Subcutaneous adipose tissue (tissue), 4 donors: ENCODE results near the gene KCNV2. TPM values are rescaled to one million over a fixed set of nuclear protein-coding genes. Genes with fewer than 3 reads are reported as not detected.

Experiments used
- total RNA-seq, 4 donors: library from RNA; depleted of rRNA; stranded (reverse); fragments of >200 nt; gene quantifications; one replicate each; pipeline ENCODE4 v1.1.0, GENCODE V29; 2016
- TF ChIP-seq, protein P1 (sequence below): fragments of 450-650 bp; IDR thresholded peaks from one replicate; pipeline ENCODE4 v1.5.1; 2016; ENCODE audit warnings: low read depth, mild to moderate bottlenecking, control low read depth, antibody characterized with exemption, moderate library complexity

Gene KCNV2
- total RNA-seq, 4 donors from 2014 or later, result not detected

DNA sequence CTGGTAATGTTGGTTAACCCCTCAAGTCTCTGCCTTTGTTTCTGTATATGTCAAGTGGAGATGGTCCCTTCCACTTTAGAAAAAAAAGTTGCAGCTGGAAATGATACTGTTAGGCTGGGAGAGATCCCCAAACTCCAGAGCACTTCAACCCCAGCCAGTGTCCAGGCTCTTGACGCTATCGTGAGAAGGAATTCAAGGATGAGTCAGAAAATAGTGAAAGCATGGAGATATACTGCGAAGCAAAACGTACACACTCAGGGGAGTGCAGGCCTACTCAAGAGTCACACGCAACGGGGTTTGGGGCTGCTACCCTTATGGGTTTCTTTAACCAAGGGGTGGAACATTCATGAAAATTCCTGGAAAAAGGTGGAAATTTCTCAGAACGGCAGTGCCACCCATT lies 24.9 kb downstream of the KCNV2 start:
- TF ChIP-seq, protein P1, sequence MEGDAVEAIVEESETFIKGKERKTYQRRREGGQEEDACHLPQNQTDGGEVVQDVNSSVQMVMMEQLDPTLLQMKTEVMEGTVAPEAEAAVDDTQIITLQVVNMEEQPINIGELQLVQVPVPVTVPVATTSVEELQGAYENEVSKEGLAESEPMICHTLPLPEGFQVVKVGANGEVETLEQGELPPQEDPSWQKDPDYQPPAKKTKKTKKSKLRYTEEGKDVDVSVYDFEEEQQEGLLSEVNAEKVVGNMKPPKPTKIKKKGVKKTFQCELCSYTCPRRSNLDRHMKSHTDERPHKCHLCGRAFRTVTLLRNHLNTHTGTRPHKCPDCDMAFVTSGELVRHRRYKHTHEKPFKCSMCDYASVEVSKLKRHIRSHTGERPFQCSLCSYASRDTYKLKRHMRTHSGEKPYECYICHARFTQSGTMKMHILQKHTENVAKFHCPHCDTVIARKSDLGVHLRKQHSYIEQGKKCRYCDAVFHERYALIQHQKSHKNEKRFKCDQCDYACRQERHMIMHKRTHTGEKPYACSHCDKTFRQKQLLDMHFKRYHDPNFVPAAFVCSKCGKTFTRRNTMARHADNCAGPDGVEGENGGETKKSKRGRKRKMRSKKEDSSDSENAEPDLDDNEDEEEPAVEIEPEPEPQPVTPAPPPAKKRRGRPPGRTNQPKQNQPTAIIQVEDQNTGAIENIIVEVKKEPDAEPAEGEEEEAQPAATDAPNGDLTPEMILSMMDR, result no peak

DNA sequence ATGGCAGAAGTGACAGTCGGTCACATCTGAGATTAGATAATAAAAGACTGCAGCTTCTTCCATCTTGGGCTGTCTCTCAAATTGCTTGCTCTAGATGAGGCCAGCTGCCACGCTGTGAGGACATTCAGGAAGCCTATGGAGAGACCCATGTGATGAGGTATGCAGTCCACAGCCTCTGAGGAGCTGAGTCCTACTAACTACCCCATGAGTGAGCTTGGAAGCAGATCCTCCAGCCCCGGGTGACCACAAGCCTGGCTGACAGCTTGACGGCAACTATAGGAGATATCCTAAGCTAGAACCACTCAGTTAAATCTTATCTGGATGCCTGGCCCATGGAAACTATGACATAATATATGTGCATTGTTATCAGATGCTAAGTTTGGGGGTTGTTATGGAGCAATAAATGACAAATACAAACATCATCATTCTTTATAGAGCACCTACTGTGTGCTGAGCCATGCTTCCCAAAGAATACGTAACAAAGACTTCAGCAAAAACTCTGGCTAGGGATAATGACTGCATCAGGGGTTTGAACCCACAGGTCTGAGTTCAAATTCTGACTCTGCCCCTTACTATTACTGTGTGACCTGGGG lies 26.7 kb downstream of the KCNV2 start:
- TF ChIP-seq, protein P1, result no peak

DNA sequence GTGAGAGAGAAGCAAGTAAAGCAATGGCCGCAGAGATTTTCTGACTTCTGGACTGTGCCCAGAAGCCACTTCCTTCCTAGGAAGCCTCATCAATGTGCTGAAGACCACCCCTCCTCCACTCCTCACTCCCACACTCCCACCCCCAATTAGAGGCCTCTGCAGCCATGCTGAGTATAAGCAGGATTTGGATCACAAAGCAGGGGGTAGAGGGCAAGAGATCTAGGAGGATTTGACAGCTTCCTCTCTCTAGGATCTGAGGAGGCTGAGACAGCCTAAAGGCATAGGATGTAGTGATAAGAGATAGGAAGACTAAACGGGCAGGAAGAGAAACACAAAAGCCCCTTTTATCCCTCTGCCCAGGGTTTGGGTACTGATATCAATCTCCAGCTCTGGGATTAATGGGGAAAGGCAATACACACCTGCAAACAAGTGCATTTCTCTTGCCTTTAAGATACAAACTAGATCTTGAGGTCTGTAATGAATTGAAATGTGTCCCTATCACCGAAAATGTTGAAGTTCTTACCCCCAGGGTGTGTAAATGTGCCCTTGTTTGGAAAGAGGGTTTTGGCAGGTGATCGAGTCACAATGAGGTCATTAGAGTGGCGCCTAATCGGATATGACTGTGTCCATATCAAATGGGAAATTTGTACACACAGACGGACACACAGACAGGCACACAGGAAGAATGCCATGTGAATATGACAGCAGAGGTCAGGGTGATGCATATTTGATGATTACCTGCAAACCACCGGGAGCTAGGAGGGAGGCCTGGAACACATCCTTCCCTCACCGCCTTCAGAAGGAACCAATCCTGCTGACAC lies 28.5 kb downstream of the KCNV2 start:
- TF ChIP-seq, protein P1, result no peak

DNA sequence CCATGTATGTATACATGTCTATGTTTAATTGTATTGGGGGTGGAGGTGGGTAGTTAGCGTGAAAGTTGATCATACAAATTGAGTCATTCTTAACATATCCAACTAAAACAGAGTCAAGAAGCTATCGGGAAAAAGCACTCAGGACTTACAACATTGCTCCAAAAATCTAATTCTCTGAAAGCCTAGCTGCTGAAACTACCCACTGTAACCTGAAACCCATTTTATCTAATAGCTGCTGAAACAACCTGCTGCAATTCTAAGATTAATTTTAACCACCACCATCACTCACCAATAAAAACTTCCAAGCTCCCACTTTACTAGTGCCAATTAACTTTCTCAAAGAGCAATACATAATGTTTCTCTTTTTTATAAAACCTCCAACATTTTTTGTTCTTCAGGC lies 32.2 kb downstream of the KCNV2 start:
- TF ChIP-seq, protein P1, result no peak

DNA sequence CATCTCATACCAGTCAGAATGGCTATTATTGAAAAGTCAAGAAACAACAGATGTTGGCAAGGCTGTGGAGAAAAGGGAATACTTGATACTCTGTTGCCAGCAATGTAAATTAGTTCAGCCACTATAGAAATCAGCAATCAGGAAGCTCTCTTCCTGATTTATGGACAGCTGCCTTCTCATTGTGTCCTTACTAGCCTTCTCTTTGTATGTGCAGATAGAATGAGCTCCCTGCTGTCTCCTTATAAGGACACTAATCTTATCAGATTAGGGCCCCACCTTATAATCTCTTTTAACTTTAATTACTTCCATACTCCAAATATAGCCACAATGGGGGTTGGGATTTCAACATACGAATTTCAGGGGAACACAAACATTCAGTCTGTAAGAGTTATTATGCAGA lies 38.0 kb downstream of the KCNV2 start:
- TF ChIP-seq, protein P1, result no peak

DNA sequence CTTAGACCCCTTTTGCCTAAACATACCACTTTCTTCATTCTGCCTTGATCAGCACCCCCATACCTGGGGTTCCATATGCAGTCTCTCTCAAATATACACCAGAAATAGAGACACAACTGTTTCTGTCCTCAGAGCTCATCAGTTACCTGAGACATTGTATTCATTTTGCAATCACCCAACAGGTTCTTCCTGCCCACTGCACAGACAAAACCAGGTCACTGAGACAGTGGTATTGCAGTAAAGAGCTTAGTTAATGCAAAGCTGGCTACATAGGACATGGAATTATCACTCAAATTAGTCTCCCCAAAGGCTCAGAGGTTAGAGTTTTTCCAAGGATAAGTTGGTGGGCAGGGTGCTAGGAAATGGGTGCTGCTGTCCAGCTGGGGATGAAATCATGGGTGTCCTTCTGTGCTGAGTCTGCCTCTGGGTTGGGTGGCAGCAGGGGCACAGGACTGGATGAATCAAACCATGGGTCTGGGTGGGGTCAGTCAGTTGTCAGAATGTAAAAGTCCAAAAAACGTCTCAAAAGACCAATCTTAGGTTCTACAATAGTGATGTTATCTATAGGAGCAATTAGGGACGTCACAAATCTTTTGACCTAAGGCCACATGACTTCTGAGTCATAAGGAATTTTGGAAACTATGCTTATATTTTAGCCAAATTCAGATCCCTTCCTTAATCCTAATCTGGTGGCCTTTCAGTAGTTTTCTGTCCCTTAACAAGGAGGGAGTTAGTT lies 41.0 kb downstream of the KCNV2 start:
- TF ChIP-seq, protein P1, result no peak
